AG09309 (cell line): ENCODE results near the gene STAT5A.

Source experiments
- DNase-seq: peaks from one replicate; pipeline ENCODE4 v3.0.0-alpha.2; 2010; ENCODE audit warnings: low read depth
- H3K4me3 ChIP-seq: 2 replicates; pipeline ENCODE4 v1.5.1; 2011; ENCODE audit warnings: mild to moderate bottlenecking, low read depth, low read length, moderate library complexity; ENCODE audit not compliant: control insufficient read depth
- TF ChIP-seq, protein P1 (sequence below): IDR thresholded peaks from 2 replicates; pipeline ENCODE4 v1.5.1; 2011; ENCODE audit warnings: mild to moderate bottlenecking, low read depth, low read length, inconsistent platforms; ENCODE audit not compliant: insufficient read depth, control insufficient read depth; ENCODE audit errors: missing control alignments

STAT5A gene

GRCh38 chr17:42305543-42306384 lies 17.5 kb downstream of the STAT5A start:
- H3K4me3 ChIP-seq: no peak overlapping the region
- DNase-seq: no peak
- TF ChIP-seq, protein P1, sequence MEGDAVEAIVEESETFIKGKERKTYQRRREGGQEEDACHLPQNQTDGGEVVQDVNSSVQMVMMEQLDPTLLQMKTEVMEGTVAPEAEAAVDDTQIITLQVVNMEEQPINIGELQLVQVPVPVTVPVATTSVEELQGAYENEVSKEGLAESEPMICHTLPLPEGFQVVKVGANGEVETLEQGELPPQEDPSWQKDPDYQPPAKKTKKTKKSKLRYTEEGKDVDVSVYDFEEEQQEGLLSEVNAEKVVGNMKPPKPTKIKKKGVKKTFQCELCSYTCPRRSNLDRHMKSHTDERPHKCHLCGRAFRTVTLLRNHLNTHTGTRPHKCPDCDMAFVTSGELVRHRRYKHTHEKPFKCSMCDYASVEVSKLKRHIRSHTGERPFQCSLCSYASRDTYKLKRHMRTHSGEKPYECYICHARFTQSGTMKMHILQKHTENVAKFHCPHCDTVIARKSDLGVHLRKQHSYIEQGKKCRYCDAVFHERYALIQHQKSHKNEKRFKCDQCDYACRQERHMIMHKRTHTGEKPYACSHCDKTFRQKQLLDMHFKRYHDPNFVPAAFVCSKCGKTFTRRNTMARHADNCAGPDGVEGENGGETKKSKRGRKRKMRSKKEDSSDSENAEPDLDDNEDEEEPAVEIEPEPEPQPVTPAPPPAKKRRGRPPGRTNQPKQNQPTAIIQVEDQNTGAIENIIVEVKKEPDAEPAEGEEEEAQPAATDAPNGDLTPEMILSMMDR: no peak

GRCh38 chr17:42306385-42306667 lies 18.0 kb downstream of the STAT5A start:
- TF ChIP-seq, protein P1: no peak
- DNase-seq: no peak
- H3K4me3 ChIP-seq: no peak overlapping the region

DNA sequence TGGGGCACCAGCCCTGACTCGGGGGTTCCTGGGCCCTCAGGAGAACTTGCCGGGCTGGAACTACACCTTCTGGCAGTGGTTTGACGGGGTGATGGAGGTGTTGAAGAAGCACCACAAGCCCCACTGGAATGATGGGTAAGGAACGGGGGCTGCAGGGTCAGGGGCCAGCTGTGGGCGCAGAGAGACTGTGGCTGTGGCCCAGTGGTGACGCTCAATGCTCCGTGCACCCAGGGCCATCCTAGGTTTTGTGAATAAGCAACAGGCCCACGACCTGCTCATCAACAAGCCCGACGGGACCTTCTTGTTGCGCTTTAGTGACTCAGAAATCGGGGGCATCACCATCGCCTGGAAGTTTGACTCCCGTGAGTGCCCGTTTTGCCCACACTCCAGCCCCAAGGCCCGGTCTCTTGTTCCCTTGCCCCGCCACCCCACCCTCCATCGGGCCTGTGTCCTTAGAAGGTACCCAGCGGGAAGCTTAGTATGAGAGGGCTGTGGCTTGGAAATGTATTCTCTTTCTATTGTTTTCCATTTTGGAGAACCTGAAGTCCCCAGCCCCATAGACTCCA lies 19.1 kb downstream of the STAT5A start:
- H3K4me3 ChIP-seq: no peak overlapping the region
- TF ChIP-seq, protein P1: no peak
- DNase-seq: no peak

DNA sequence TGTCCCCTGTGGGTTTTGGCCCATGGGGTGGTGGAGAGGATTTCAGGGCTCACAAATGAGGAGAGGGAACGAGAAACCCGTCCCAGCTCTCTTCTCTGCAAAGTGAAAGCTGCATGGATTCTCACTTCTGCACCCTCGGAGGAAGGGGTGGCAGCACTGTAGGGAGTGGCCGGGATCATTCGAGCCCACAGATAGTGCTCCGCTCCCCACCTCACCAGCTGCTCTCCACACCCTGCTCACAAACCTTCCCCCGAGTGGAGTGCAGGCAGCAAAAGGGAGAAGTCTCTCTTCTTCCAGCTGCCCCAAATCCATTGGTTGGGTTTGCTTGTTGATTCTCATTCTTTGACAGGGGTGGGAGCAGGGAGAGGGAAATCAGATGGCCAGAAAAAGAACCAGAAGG lies 20.1 kb downstream of the STAT5A start:
- H3K4me3 ChIP-seq: no peak overlapping the region
- DNase-seq: no peak
- TF ChIP-seq, protein P1: no peak

- no peak overlapping the region for H3K4me3 ChIP-seq
- TF ChIP-seq, protein P1: no peak
- DNase-seq: no peak
Observed at GRCh38 chr17:42309142-42309541, 20.8 kb downstream of the STAT5A start.

DNA sequence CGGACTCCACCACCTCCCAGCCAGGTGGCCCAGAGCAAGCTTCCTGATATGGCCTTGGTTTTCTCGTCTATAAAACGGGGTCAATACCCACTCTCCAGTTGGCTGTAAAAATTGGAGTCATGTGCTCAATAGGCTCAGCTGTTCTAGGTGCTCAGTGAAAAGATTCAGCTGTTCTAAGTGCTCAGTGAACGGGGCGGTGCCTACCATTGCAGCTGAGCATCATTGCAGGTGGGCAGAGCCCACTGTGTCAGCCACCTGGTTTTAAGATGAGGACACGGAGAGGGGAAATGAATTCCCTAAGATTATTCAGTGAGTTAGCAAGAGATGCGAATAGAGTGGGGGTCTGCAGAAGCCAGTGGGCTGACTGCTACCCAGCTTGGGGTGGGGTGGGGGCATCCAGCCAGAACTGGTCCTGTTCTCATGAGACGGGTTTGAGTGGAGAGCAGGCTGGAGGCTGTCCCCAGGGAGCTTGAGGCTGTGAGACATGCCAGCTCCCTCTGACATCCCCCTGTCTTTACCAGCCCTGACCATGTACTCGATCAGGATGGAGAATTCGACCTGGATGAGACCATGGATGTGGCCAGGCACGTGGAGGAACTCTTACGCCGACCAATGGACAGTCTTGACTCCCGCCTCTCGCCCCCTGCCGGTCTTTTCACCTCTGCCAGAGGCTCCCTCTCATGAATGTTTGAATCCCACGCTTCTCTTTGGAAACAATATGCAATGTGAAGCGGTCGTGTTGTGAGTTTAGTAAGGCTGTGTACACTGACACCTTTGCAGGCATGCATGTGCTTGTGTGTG lies 21.9 kb downstream of the STAT5A start:
- no peak for DNase-seq
- no peak overlapping the region for H3K4me3 ChIP-seq
- TF ChIP-seq, protein P1: peak; percentile 1
